Non-pigmented ciliary epithelial cell (primary cell): ENCODE measurements around the gene ARL6.
"Not testable (repeated sequence)": the region's sequence is repeated elsewhere in the genome, so short reads cannot be mapped to it uniquely, and the experiment has no call there.

ENCODE experiments used
- DNase-seq: peaks from one replicate; pipeline ENCODE4 v3.0.0-alpha.2; 2010; ENCODE audit warnings: low read depth

ARL6 gene

GRCh38 chr3:97821774-97822358 lies 57.3 kb downstream of the ARL6 start, which contains the start of gene CRYBG3:
CRYBG3 (plus strand) TSS chr3:97822011; CDS start chr3:97822207, 196 bp downstream.
- no peak for DNase-seq

GRCh38 chr3:97822359-97822775 lies 57.8 kb downstream of the ARL6 start:
- DNase-seq = no peak

- no peak for DNase-seq
Measured at GRCh38 chr3:97823046-97824004, 58.8 kb downstream of the ARL6 start.

GRCh38 chr3:97825101-97825500 lies 60.5 kb downstream of the ARL6 start:
- no peak for DNase-seq

DNA sequence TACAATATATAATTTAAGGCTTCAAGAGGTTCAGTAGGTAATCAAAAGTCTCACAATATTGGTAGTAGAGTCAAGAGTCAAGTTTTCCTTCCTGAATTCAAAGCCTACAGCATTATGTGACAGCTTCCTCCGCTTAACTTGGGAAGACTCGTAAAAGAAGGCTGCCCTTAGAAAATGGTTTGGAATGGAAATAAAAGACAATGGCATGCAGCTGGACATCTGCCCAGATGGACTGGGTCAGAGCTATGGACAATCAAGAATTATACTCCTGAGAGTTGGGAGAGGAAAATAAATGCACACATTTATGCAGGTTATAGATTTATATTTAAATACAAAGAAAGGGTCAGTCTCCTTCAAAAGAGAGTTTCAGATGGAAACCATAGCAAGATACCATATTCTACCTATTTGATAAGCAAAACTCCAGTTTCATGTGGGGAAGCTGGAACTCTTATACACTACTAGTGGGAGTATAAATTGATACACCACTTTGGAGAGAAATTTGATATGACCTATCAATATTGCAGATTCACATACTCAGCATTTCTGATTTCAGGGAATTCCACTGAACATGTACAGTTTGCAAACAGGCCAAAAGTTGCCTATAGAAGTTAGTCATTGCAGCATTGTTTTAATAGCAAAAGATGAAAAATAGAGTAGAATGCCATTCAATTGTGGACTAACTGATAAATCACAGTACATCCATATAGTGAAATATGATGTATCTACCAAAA lies 63.3 kb downstream of the ARL6 start:
- DNase-seq = no peak

- DNase-seq = no peak
Measured at GRCh38 chr3:97829198-97829597, 64.6 kb downstream of the ARL6 start.

DNA sequence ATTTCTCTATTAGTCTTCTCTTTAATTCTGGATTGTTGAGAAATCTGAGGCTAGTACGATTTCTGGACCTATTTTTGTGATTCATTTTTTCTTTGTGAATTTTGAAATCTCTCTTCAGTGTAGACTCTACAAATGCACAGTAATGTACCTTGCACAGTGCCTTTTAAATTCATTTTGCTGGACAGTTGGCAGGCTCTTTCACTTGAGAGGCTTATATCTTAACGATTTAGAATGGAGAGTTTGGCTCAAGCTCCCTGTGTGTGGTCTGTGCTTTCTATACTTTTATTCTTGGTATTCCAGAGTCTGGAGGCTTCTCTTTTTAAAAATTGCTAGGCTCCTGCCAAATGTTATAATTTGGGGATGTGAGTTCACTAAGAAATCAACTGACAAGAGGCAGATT lies 66.1 kb downstream of the ARL6 start:
- DNase-seq = no peak

GRCh38 chr3:97831140-97831539 lies 66.6 kb downstream of the ARL6 start:
- DNase-seq = no peak

- not testable (repeated sequence) for DNase-seq
Measured at GRCh38 chr3:97833184-97833583, 68.6 kb downstream of the ARL6 start.

DNA sequence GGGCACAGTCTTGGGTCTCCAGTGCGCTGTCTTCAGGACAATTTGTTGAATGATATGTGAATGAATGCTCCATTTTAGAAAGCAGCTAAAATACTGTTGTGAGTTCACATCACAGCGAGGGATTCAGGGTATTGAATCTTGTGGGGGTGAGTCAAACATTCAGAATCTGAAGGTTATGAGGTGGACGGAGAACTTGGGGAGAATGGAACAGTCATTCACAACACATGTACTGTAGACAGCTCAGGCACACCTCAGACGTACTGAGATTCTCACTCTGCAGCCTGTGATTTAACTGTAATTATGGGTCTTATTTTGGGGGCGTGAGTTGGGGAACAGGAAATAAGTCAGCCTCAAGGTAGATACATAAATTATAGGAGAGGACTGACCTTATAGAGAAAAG lies 71.2 kb downstream of the ARL6 start:
- peak; percentile 45 for DNase-seq

DNA sequence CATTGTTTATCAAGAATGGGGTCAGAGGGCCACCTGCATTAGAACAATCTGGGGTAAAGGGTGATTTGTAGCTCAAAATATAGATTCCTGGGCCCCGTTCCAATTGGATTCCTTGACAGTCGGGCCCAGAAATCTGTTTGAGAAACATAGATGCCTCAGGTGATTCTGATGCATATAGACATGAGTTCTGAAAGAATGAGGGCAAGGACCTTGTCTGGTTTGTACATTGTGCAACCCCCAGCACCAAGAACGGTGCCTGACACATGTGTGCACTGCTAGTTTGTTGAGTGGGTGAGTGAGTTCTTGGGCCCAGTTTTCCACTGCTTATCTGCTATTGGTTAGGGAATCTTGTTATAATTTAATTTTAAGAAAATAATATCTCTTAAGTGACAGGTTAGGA lies 73.8 kb downstream of the ARL6 start:
- no peak for DNase-seq

GRCh38 chr3:97839944-97840343 lies 75.4 kb downstream of the ARL6 start:
- DNase-seq = no peak

DNA sequence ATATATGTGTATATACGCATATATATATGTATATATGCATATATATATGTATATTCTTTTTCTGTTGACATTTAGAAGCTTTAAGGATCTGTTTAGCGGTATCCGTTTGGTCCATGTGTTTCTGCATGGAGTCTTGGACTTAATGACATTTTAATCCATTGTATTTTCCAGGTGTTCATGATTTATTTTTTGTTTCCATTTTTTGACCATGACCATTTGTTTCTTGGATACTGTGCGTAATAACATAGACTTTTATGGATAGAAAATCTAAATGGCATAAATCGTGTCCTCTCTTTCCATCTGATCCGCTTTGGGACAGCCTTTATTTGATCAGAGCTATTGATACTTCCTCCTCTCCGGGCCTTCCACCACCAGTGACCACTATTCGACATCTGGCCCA lies 76.7 kb downstream of the ARL6 start:
- no peak for DNase-seq

DNA sequence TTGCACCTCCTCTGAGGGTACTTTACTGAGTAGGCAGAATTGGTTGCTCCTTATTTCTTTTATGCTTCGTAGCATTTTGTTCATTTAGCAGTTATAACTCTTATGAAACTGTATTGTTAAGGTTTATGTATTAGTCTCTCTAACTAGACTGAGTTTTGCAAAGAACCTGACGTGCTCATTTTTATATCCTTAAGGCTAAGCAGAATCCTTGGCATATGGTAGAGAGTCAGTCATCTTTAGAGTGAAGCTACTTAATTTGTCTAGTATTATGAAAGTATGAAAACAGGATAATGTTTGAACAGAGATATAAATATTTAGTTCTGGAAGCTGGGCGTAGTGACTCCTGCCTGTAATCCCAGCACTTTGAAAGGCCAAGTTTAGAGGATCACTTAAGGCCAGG lies 77.4 kb downstream of the ARL6 start:
- DNase-seq = no peak

GRCh38 chr3:97848779-97849178 lies 84.2 kb downstream of the ARL6 start:
- no peak for DNase-seq
